Measurements from ENCODE around the gene LYPD3.

The LYPD3 gene

GRCh38 chr19:43504426-43505185, 39.2 kb upstream of the LYPD3 start, which contains the start of gene PHLDB3:
TSS of gene PHLDB3 (minus strand) at chr19:43504746. CDS start at chr19:43504118, 628 bp downstream.
- H3K4me3 ChIP-seq (ENCODE audit: low read length), result peak within 1 kb of the TSS; percentile 87
- DNase-seq (ENCODE audit: low read depth), result peak; percentile 12
- TF ChIP-seq CTCF (conservative IDR thresholded peaks at IDR 0.05; ENCODE audit: low read length), result no peak

GRCh38 chr19:43503501-43504425, 38.4 kb upstream of the LYPD3 start:
- DNase-seq (ENCODE audit: low read depth), result peak; percentile 84
- H3K4me3 ChIP-seq (ENCODE audit: low read length), result peak overlapping the region; percentile 87
- TF ChIP-seq CTCF (conservative IDR thresholded peaks at IDR 0.05; ENCODE audit: low read length), result no peak; the same call in 1 of the 2 replicates

GRCh38 chr19:43502419-43502976, 37.1 kb upstream of the LYPD3 start:
- no peak overlapping the region for H3K4me3 ChIP-seq (ENCODE audit: low read length)
- no peak for DNase-seq (ENCODE audit: low read depth)
- TF ChIP-seq CTCF (conservative IDR thresholded peaks at IDR 0.05; ENCODE audit: low read length), result no peak

- TF ChIP-seq CTCF (conservative IDR thresholded peaks at IDR 0.05; ENCODE audit: low read length), result no peak
- H3K4me3 ChIP-seq (ENCODE audit: low read length), result no peak overlapping the region
- DNase-seq (ENCODE audit: low read depth), result no peak
Measured at GRCh38 chr19:43501661-43502418, 36.4 kb upstream of the LYPD3 start.

- DNase-seq (ENCODE audit: low read depth), result no peak
- no peak overlapping the region for H3K4me3 ChIP-seq (ENCODE audit: low read length)
- TF ChIP-seq CTCF (conservative IDR thresholded peaks at IDR 0.05; ENCODE audit: low read length), result no peak
Measured at GRCh38 chr19:43499042-43499441, 33.6 kb upstream of the LYPD3 start.

GRCh38 chr19:43498233-43498842, 32.9 kb upstream of the LYPD3 start:
- TF ChIP-seq CTCF (conservative IDR thresholded peaks at IDR 0.05; ENCODE audit: low read length), result no peak
- no peak overlapping the region for H3K4me3 ChIP-seq (ENCODE audit: low read length)
- DNase-seq (ENCODE audit: low read depth), result no peak
